Measurements from ENCODE around the gene DENND2A. TPM values are rescaled to one million over a fixed set of nuclear protein-coding genes. Genes with fewer than 3 reads are reported as not detected.

The DENND2A gene
- total RNA-seq, 1 experiment from 2014 or later = not detected

GRCh38 chr7:140475747-140476333, 164.8 kb downstream of the DENND2A start:
- peak; percentile 79 for DNase-seq (ENCODE audit: low spot score)

Small RNAs within 50 kb of the gene (small RNA-seq; reads per million reads assigned to genes)
- not detected for gene RF00019
- not detected for gene RN7SL771P

Other genes starting within 250 kb of the DENND2A start
- 22.0 and 30.4 TPM in 2 replicates for gene SLC37A3, start 242.3 kb downstream of the DENND2A start, total RNA-seq (2014; rRNA removed; shearing (Covaris generic))
- 2.0 and 5.3 TPM in 2 replicates for gene RAB19, start 236.8 kb downstream of the DENND2A start, total RNA-seq (2014; rRNA removed; shearing (Covaris generic))
- gene MKRN1, start 161.3 kb downstream of the DENND2A start, total RNA-seq (2014; rRNA removed; shearing (Covaris generic)) = 52.5 and 61.8 TPM in 2 replicates
- gene ADCK2, start 32.1 kb upstream of the DENND2A start, total RNA-seq (2014; rRNA removed; shearing (Covaris generic)) = 37.3 and 43.5 TPM in 2 replicates
- gene NDUFB2, start 55.9 kb upstream of the DENND2A start, total RNA-seq (2014; rRNA removed; shearing (Covaris generic)) = 328 and 378 TPM in 2 replicates

Data from HT-29 (cell line).